GM19395 (cell line): ENCODE results near the gene TOM1L2.

ENCODE experiments used
- ATAC-seq: cut with Tn5 transposase; IDR thresholded peaks from one replicate; pipeline ENCODE4 v1.9.1; 2021; ENCODE audit warnings: mild to moderate bottlenecking, moderate library complexity; ENCODE audit not compliant: unreplicated experiment

Gene TOM1L2

GRCh38 chr17:17900615-17901520 lies 71.3 kb downstream of the TOM1L2 start:
- ATAC-seq = no peak

DNA sequence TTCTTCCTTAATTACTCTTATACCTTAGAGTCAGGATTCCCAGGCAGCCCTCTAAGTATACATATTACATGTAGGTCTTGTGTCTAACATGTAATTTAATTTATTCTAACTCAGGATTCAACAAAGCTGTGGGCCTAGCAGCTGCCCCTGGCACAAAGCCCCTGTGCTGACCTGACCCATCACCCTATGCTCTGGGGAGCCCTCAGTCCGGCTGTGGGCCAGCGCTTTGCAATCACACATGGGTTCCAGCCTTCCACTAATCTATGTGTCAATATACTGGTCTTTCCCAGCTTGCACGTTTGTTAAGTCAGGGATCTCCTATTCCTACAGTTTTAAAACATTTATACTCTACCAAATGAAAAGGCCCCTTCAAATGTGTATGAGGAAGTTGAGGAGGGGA lies 72.7 kb downstream of the TOM1L2 start:
- ATAC-seq = no peak

GRCh38 chr17:17898673-17899072 lies 73.5 kb downstream of the TOM1L2 start:
- ATAC-seq = no peak

DNA sequence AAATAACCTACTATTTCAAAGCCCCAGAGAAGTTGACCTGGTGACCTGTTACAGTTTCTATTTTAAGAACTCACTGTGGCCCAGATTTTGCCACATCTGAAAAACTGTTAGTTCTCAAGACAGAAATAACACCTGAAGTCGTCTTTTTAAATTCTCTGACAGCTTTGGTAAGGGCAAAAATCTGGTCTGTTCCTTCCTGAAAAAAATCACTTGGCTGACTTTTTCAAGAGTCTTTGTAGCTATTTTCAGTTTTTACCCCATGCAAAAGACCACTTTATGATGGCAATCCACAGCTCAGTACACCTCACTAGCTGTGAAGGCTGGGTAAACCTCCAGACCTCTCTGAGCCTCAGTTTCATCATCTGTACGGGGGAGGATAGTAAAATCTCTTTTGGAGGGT lies 74.8 kb downstream of the TOM1L2 start:
- no peak for ATAC-seq

- ATAC-seq = no peak
Observed at GRCh38 chr17:17896746-17897145, 75.5 kb downstream of the TOM1L2 start.

- no peak for ATAC-seq
Observed at GRCh38 chr17:17893801-17894644, 78.2 kb downstream of the TOM1L2 start.

- ATAC-seq = no peak
Observed at GRCh38 chr17:17892731-17893130, 79.5 kb downstream of the TOM1L2 start.

DNA sequence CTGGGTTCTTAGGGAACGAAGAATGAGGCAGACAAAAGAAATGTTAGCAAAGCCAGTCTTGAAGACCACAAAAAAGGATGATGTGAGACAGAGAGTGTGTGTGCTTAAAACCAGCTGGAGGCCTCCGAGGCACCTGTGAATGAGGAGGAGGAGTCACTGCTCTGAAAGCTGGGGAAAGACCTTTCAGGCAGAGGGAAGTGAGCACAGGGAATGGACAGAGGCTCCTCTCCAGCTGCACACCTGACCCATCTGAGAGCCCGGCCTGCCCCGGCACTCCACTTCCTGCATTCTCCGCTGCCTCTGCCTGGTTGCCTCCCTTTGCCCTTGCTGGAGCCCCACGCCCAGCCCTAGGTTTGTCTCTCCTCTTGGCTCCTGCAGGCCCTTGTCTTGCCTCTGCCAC lies 80.2 kb downstream of the TOM1L2 start:
- ATAC-seq = no peak

GRCh38 chr17:17890773-17891759 lies 81.1 kb downstream of the TOM1L2 start:
- no peak for ATAC-seq

DNA sequence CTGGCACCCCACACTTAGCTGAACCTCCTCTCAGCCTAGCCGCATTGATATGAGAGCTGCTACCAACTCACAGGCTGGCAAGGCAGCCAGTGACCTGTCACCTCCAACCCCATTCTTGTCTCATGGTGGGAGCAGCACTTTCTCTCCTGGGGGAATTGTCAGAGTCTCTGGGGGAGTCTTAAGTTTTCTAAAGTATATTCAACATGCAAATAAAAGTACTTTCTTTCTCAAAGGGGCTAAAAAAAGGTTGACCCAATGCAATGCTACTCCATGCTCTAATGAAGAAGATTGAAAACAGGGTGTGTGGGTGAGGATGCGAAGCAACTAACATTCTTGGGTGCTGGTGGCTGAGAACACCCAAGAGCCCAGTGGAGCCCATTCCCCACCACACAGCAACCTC lies 82.3 kb downstream of the TOM1L2 start:
- ATAC-seq = no peak

DNA sequence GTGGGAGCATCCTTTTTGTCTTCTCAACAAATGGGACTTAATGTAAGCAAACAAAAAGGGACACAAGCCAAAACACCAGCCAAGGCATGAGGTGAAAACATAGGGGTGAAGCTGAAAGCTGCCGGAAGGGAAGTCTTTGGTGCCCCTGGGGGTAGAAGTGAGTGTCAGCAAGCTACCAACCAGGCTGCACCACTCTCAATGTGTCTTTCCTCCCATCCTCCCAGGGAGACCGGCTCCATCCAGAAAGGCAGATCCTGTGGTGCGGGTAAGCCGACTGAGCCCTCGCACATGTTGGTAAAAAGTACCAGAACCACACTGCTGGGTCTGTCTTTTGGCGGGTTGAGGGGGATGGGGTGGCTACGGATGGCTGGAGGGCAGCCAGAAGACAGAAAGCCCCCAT lies 83.4 kb downstream of the TOM1L2 start:
- ATAC-seq = no peak

GRCh38 chr17:17888371-17888770 lies 83.8 kb downstream of the TOM1L2 start:
- ATAC-seq = no peak

GRCh38 chr17:17887752-17888304 lies 84.4 kb downstream of the TOM1L2 start:
- no peak for ATAC-seq

DNA sequence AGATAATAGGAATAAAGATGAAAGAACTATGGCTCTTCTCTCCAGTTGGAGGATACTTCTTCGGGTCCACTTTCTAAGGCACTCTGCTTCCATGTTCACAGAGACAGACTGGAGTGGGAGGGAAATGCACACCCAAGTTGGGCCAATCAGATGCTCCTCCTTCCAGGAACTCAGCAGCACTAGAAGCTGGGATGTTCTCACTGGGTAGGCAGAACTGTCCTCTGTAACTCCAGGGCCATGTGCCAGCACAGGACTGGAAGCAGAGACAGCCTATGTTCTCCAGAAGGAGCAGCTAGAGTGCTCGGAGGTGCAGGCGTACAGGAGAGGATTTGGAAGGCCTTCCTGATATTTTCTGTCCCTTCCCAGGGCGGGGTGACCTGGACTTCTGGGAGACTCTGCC lies 85.5 kb downstream of the TOM1L2 start:
- ATAC-seq = no peak

- ATAC-seq = no peak
Observed at GRCh38 chr17:17886226-17886625, 86.0 kb downstream of the TOM1L2 start.

GRCh38 chr17:17884391-17885357 lies 87.5 kb downstream of the TOM1L2 start:
- ATAC-seq = no peak

DNA sequence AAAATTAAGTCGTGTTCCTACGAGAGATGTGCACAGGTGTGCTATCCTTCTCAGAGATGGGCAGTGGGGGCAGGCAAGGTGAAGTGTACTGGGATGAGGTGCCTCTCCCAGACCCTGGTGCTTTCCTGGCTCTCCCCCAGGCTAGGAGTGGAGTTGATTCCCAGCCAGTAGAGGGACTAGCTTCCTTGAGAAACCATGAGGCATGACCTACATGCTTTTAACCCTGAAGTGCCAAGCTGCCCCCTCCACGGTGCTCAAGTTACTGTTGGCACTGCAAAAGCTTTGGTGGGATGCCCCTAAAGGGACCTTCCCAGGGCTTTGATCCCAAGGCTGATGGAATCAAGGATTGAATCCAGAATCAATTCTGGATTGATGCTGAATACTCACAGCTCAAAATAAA lies 88.4 kb downstream of the TOM1L2 start:
- no peak for ATAC-seq

GRCh38 chr17:17882082-17882581 lies 90.1 kb downstream of the TOM1L2 start:
- ATAC-seq = no peak

DNA sequence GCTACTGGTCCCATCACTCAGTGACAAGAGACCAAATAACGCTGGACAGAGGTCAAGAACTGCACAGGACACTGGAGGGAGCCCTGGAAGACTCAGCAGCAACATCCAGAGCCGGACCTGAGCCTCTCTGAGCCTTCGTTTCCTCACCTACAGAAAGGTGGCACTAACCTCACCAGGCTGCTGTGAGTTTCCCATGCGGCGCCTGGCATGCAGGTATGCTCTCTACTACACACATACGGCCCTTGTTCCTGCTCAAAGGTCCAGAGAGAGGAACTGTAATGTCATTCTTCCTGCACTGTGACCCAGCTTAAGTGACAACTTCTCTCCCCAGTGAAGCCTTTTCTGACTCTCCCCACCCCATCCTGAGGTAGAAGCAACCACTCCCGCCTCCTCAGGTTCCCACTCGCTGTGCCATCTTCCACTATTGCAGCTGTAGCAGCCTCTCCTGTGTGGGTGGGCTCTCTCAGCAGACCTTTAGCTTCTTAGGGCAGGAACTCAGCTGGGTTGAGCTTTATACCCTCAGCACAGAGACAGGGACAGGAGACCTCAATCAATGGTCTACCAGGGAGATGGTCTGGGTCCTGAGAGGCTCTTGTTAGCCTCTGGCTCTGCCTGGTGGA lies 91.5 kb downstream of the TOM1L2 start:
- no peak for ATAC-seq
